Fibroblast of mammary gland (primary cell): ENCODE data around the gene RAB17.

Experiments
- DNase-seq: peaks from one replicate; pipeline ENCODE4 v3.0.0-alpha.2; 2010; ENCODE audit warnings: low read depth
- H3K4me3 ChIP-seq: 2 replicates; pipeline ENCODE4 v1.5.1; 2011; ENCODE audit warnings: low read depth, mild to moderate bottlenecking, low read length, moderate library complexity; ENCODE audit not compliant: control insufficient read depth
- CTCF ChIP-seq: conservative IDR thresholded peaks from 2 replicates; pipeline ENCODE4 v1.5.1; 2011; ENCODE audit warnings: low read depth, low read length, inconsistent platforms; ENCODE audit not compliant: control insufficient read depth, insufficient read depth

Gene RAB17

GRCh38 chr2:237590272-237591140 is at the start of gene RAB17:
Gene RAB17 (minus strand): TSS chr2:237590734. CDS start chr2:237586154, 4,580 bp downstream.
- no peak for TF ChIP-seq CTCF
- H3K4me3 ChIP-seq: no peak within 1 kb of the TSS
- no peak for DNase-seq

GRCh38 chr2:237639836-237640220 is 49.3 kb upstream of the RAB17 start:
- H3K4me3 ChIP-seq: no peak overlapping the region
- TF ChIP-seq CTCF: no peak
- no peak for DNase-seq

- no peak for DNase-seq
- no peak overlapping the region for H3K4me3 ChIP-seq
- TF ChIP-seq CTCF: no peak
Observed at GRCh38 chr2:237639052-237639835, 48.7 kb upstream of the RAB17 start.

- no peak for TF ChIP-seq CTCF
- H3K4me3 ChIP-seq: no peak overlapping the region
- DNase-seq: no peak
Observed at GRCh38 chr2:237638176-237638575, 47.6 kb upstream of the RAB17 start.

GRCh38 chr2:237637429-237638135 is 47.0 kb upstream of the RAB17 start:
- DNase-seq: no peak
- no peak overlapping the region for H3K4me3 ChIP-seq
- TF ChIP-seq CTCF: no peak

- no peak for TF ChIP-seq CTCF
- DNase-seq: no peak
- H3K4me3 ChIP-seq: no peak overlapping the region
Observed at GRCh38 chr2:237636578-237636977, 46.0 kb upstream of the RAB17 start.
